CD4-positive, CD25-positive, alpha-beta regulatory T cell (primary cell): ENCODE data around the gene RNASEH2C. TPM values are rescaled to one million over a fixed set of nuclear protein-coding genes. Genes with fewer than 3 reads are reported as not detected.
"Not testable (repeated sequence)": the region's sequence is repeated elsewhere in the genome, so short reads cannot be mapped to it uniquely, and the experiment has no call there.

ENCODE experiments used
- ATAC-seq, 2 donors: fragments of 150-1000 bp; cut with Tn5 transposase; one replicate each; pipeline ENCODE4 v1.10.0; 2021; ENCODE audit warnings: low read depth in 2 of 2, moderate number of reproducible peaks in 2 of 2, moderate library complexity in 1 of 2
- DNase-seq, 3 donors: peaks; one replicate each; pipeline versions ENCODE4 v3.0.0 to v3.0.0-alpha.2; 2012 to 2022; ENCODE audit warnings: mixed read lengths in 1 of 3
- H3K27ac ChIP-seq: one replicate; pipeline ENCODE4 v1.7.0; 2013; ENCODE audit warnings: mild to moderate bottlenecking, low read length; ENCODE audit not compliant: insufficient read depth, poor library complexity, severe bottlenecking
- H3K27me3 ChIP-seq: one replicate; pipeline ENCODE4 v1.7.0; 2013; ENCODE audit warnings: low read length; ENCODE audit not compliant: control insufficient read depth, insufficient read depth
- H3K36me3 ChIP-seq: one replicate; pipeline ENCODE4 v1.7.0; 2013; ENCODE audit warnings: mild to moderate bottlenecking, low read length, moderate library complexity; ENCODE audit not compliant: control insufficient read depth, insufficient read depth
- H3K4me1 ChIP-seq: 2 replicates; pipeline ENCODE4 v1.7.0; 2013; ENCODE audit warnings: mild to moderate bottlenecking, low read length; ENCODE audit not compliant: insufficient read depth, control insufficient read depth, poor library complexity, severe bottlenecking
- H3K4me3 ChIP-seq: one replicate; pipeline ENCODE4 v1.7.0; 2013; ENCODE audit warnings: low read depth, mild to moderate bottlenecking, low read length, moderate library complexity
- H3K9me3 ChIP-seq, 2 experiments: 1 replicate in 1 of 2; 2 replicates in 1 of 2; pipeline ENCODE4 v1.7.0; 2013; ENCODE audit warnings: low read length in 2 of 2, mild to moderate bottlenecking in 1 of 2, moderate library complexity in 1 of 2; ENCODE audit not compliant: control insufficient read depth in 2 of 2
- H3K27ac Mint-ChIP-seq, 3 donors: one replicate each; pipeline ENCODE4 v1.8.0; 2020 to 2022; ENCODE audit warnings: mild to moderate bottlenecking in 3 of 3, mixed read lengths in 3 of 3, moderate library complexity in 2 of 3
- H3K27me3 Mint-ChIP-seq: one replicate; pipeline ENCODE4 v1.8.0; 2022; ENCODE audit warnings: mild to moderate bottlenecking, mixed read lengths
- H3K36me3 Mint-ChIP-seq: one replicate; pipeline ENCODE4 v1.8.0; 2020; ENCODE audit warnings: mixed read lengths
- H3K4me1 Mint-ChIP-seq, 4 donors: one replicate each; pipeline ENCODE4 v1.8.0; 2020 to 2022; ENCODE audit warnings: mixed read lengths in 4 of 4, mild to moderate bottlenecking in 1 of 4
- H3K4me3 Mint-ChIP-seq, 4 donors: one replicate each; pipeline ENCODE4 v1.8.0; 2020 to 2022; ENCODE audit warnings: mild to moderate bottlenecking in 4 of 4, mixed read lengths in 4 of 4, moderate library complexity in 3 of 4
- H3K9me3 Mint-ChIP-seq, 7 donors: one replicate each; pipeline ENCODE4 v1.8.0; 2020 to 2022; ENCODE audit warnings: mixed read lengths in 7 of 7, mild to moderate bottlenecking in 3 of 7, moderate library complexity in 2 of 7
- polyA plus RNA-seq, 4 donors: library from polyadenylated mRNA; unstranded; fragments of 300-500 nt; fragmentation: Illumina TruSeq; gene quantifications; one replicate each; pipeline ENCODE4 v1.2.3, GENCODE V29; 2021
- total RNA-seq: library from RNA; stranded (reverse); gene quantifications from one replicate; pipeline ENCODE4 v1.2.3, GENCODE V29; 2022

RNASEH2C gene
- total and polyA plus RNA-seq, 5 donors from 2014 or later: 28.3 to 83.8 (median 62.8) TPM

DNA sequence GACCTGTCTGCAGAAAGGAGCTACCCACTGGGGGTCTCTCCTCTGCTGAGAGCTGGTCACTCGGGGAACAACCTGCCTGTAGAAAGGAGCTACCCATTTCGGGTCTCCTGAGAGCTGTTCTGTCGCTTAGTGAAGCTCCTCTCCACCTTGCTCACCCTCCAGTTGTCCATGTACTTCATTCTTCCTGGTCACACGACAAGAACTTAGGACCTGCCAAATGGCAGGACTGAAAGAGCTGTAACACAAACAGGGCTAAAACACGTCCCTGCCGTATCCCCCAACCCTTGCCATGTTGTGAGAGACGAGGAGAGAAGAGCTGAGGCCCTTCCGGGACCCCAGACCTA is 24.1 kb upstream of the RNASEH2C start:
- H3K4me1 Mint-ChIP-seq: no peaks in the 10 kb centered on the region
- DNase-seq: no peak
- H3K9me3 Mint-ChIP-seq: no peaks in the 10 kb centered on the region

DNA sequence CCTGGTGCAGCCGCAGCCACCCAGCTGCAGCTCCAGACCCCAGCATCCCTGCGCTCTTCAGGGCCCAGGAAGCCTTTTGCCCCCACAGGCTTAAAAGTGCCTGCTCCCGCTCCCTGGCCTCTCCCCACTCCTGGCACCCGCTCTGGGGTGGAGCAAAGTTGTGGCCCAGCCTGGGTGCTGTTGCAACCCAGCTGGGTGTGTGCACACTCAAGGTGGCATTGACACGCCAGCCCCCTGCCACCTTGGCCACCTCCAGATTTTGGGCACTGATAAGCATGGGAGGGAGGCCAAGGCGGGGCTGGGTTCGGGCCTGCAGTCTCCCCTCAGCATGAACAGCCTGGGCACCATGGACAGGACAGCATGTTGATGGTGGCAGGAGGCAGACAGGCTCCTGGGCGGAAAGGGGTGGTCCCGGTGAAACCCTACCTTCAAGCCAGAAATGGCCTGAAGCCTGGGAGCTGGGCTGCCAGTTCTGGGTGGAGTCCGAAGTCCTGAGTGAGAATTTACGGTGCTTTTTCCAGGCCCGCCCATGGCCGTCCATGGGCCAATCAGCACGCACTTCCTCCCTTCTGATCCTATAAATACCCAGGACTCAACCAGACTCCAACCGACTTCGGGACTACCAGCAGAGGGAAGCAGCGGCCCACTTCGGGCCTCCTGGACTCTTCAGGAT is 23.6 kb upstream of the RNASEH2C start:
- Mint-ChIP-seq H3K36me3 (no peaks in the 10 kb centered on the region), H3K4me1 (no peaks in the 10 kb centered on the region), H3K27ac (no peak overlapping the region), H3K27me3 (peaks cover 30% of the 10 kb centered on the region), H3K4me3 (no peak overlapping the region), H3K9me3 (no peaks in the 10 kb centered on the region)
- Histone ChIP-seq H3K9me3 (no peaks in the 10 kb centered on the region), H3K4me3 (no peak overlapping the region), H3K27me3 (peaks cover 17% of the 10 kb centered on the region), H3K4me1 (no peaks in the 10 kb centered on the region), H3K27ac (no peak overlapping the region), H3K36me3 (no peaks in the 10 kb centered on the region)
- peak in 1 of 3 donors; percentile 20 for DNase-seq
- ATAC-seq: no peak

More for the DNA sequence above, 24.1 kb upstream of the RNASEH2C start:
- Histone ChIP-seq H3K4me3 (no peak overlapping the region), H3K27ac (no peak overlapping the region), H3K9me3 (no peaks in the 10 kb centered on the region), H3K27me3 (peaks cover 22% of the 10 kb centered on the region), H3K4me1 (no peaks in the 10 kb centered on the region), H3K36me3 (no peaks in the 10 kb centered on the region)
- no peak overlapping the region for H3K27ac Mint-ChIP-seq
- peaks cover 35% of the 10 kb centered on the region for H3K27me3 Mint-ChIP-seq
- ATAC-seq: no peak
- H3K36me3 Mint-ChIP-seq: no peaks in the 10 kb centered on the region
- H3K4me3 Mint-ChIP-seq: no peak overlapping the region

DNA sequence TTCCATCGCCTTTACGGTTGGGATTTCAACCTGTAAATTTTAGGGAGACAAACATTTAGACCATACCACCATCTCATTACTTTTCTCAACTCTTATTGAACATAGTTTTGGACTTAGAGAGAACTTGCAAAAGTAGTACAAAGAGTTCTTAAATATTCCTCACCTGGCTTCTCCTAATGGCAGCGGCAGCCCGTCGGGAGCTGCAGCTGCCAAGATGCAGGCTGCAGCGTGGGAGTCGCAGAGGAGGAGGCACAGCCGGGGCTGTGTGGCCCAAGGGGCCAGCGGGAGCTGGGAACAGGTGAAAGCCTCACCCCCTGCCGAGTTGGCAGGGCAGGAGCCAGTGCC is 23.1 kb upstream of the RNASEH2C start:
- Mint-ChIP-seq H3K4me1 (no peaks in the 10 kb centered on the region), H3K36me3 (no peaks in the 10 kb centered on the region), H3K27ac (no peak overlapping the region), H3K9me3 (no peaks in the 10 kb centered on the region), H3K4me3 (no peak overlapping the region), H3K27me3 (peaks cover 25% of the 10 kb centered on the region)
- no peaks in the 10 kb centered on the region for H3K36me3 ChIP-seq
- no peak overlapping the region for H3K4me3 ChIP-seq
- no peaks in the 10 kb centered on the region for H3K9me3 ChIP-seq
- no peaks in the 10 kb centered on the region for H3K4me1 ChIP-seq
- ATAC-seq (no peak), DNase-seq (no peak)
- H3K27me3 ChIP-seq: peaks cover 16% of the 10 kb centered on the region
- H3K27ac ChIP-seq: no peak overlapping the region

DNA sequence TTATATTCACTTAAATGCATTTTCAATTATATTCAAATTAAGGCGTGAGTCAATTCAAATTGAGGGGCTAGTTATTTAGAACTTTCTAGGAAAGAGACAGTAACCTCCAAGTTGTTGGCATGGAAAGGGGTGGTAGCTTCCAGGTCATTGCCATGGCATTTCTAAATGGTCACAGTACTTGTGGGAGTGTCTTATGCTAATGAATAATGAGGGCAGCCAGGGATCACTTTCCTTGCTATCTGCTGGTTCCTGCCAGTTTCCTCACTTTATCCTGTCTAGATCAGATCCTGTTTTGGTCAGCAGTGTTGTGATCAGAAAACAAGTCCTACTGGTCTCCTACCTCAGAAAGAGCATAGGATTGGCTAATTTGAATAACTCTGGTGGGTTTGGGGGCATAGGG is 21.8 kb upstream of the RNASEH2C start:
- Mint-ChIP-seq H3K9me3 (peaks cover 0 to 2% (median 0%) of the 10 kb centered on the region in 7 donors), H3K36me3 (no peaks in the 10 kb centered on the region), H3K4me3 (no peak overlapping the region), H3K27me3 (peaks cover 24% of the 10 kb centered on the region), H3K4me1 (no peaks in the 10 kb centered on the region), H3K27ac (no peak overlapping the region)
- H3K4me1 ChIP-seq: no peaks in the 10 kb centered on the region
- no peak overlapping the region for H3K4me3 ChIP-seq
- ATAC-seq (no peak), DNase-seq (no peak)
- no peaks in the 10 kb centered on the region for H3K9me3 ChIP-seq
- no peaks in the 10 kb centered on the region for H3K36me3 ChIP-seq
- peaks cover 5% of the 10 kb centered on the region for H3K27me3 ChIP-seq
- no peak overlapping the region for H3K27ac ChIP-seq

DNA sequence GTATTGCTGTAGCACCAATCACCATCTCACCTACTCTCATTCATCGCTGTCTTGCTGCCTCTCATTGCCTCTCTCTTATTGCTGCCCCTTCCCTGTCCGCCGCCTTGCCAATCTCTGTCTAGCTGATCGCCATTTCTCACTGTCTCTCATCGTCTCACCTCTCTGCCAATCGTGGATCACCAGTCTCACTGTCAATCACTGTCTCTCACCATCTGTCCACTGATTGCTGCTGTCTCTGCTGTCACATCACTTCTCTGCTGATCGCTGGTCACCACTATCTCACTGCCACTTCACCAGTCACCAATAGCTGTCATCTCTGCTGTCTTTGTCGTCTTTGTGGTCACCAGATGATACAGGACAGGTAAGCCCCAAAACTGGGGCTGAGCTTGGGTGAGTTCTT is 20.6 kb upstream of the RNASEH2C start:
- no peaks in the 10 kb centered on the region for H3K36me3 ChIP-seq
- no peaks in the 10 kb centered on the region for H3K4me1 ChIP-seq
- peaks cover 32% of the 10 kb centered on the region for H3K27me3 Mint-ChIP-seq
- H3K4me3 ChIP-seq: no peak overlapping the region
- no peak overlapping the region for H3K27ac ChIP-seq
- DNase-seq (no peak), ATAC-seq (no peak)
- no peaks in the 10 kb centered on the region for H3K4me1 Mint-ChIP-seq
- no peaks in the 10 kb centered on the region for H3K36me3 Mint-ChIP-seq
- H3K4me3 Mint-ChIP-seq: peak overlapping the region in 1 of 4 donors; percentile 16
- peaks cover 7% of the 10 kb centered on the region for H3K27me3 ChIP-seq
- peak overlapping the region in 1 of 3 donors; percentile 11 for H3K27ac Mint-ChIP-seq
- H3K9me3 Mint-ChIP-seq: peaks cover 0 to 3% (median 0%) of the 10 kb centered on the region in 7 donors
- H3K9me3 ChIP-seq: no peaks in the 10 kb centered on the region

DNA sequence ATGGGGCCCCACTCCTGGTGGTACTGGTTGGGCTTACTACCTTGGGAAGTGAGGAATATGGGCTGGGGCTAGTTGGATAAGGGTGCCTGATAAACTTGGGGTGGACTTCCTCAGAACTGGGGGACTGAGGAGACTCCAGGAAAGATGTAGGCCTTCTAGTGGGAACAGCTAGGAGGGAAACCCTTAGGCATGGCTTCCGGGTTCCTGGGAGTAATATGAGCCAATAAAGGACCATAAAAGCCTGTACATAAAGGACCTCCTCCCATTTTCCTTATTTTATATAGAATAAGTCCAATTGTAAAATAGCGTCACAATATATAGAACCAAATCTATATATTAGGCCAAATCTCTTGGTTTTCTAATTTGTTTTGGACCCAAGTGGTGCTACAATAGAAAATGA is 18.4 kb upstream of the RNASEH2C start:
- H3K36me3 ChIP-seq: no peaks in the 10 kb centered on the region
- DNase-seq (no peak), ATAC-seq (no peak)
- no peaks in the 10 kb centered on the region for H3K36me3 Mint-ChIP-seq
- no peaks in the 10 kb centered on the region for H3K9me3 ChIP-seq
- H3K4me3 ChIP-seq: no peak overlapping the region
- H3K27ac ChIP-seq: no peak overlapping the region
- no peak overlapping the region for H3K4me3 Mint-ChIP-seq
- peaks cover 0 to 3% (median 0%) of the 10 kb centered on the region in 7 donors for H3K9me3 Mint-ChIP-seq
- peaks cover 35% of the 10 kb centered on the region for H3K27me3 Mint-ChIP-seq
- H3K27me3 ChIP-seq: peaks cover 7% of the 10 kb centered on the region
- H3K4me1 Mint-ChIP-seq: no peaks in the 10 kb centered on the region
- no peak overlapping the region for H3K27ac Mint-ChIP-seq
- H3K4me1 ChIP-seq: no peaks in the 10 kb centered on the region

DNA sequence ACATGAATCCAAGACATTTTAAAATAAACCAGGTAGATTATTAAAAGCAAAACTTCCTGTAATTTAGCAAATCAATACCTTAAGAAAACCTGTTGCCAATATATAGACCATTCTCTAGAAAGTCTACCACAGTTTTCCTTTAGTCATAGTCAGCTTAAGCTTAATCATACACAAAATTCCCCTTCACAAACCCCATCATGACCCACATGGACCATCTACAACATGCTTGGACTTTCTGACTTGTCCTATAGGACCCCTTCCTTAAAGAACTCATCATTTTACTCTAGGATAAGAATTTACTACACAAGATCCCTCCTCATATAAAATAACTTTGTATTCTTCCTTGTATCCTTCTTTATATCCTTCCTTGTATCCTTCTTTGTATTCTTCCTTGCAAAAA is 16.2 kb upstream of the RNASEH2C start:
- peaks cover 0 to 5% (median 0%) of the 10 kb centered on the region in 7 donors for H3K9me3 Mint-ChIP-seq

DNA sequence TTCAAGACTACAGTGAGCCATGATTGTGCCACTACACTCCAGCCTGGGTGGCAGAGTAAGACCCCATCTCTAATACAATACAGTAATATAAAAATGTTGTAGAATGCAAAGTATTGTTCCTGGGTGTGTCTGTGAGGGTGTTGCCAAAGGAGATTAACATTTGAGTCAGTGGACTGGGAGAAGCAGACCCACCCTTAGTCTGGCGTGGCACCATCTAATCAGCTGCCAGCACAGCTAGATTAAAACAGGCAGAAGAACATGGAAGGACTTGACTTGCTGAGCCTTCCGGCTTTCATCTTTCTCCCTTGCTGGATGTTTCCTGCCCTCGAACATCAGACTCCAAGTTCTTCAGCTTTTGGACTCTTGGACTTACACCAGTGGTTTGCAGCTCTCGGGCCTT is 14.5 kb upstream of the RNASEH2C start:
- not testable (repeated sequence) for ATAC-seq
- peaks cover 59% of the 10 kb centered on the region for H3K27me3 Mint-ChIP-seq

More for the DNA sequence above, 16.2 kb upstream of the RNASEH2C start:
- H3K9me3 ChIP-seq: no peaks in the 10 kb centered on the region
- Mint-ChIP-seq H3K27ac (no peak overlapping the region), H3K36me3 (no peaks in the 10 kb centered on the region), H3K4me3 (no peak overlapping the region), H3K27me3 (peaks cover 57% of the 10 kb centered on the region), H3K4me1 (peaks cover 0 to 2% (median 0%) of the 10 kb centered on the region in 4 donors)
- ATAC-seq (no peak), DNase-seq (no peak)
- H3K4me1 ChIP-seq: no peaks in the 10 kb centered on the region
- peaks cover 7% of the 10 kb centered on the region for H3K27me3 ChIP-seq
- H3K4me3 ChIP-seq: no peak overlapping the region
- H3K27ac ChIP-seq: no peak overlapping the region
- no peaks in the 10 kb centered on the region for H3K36me3 ChIP-seq

More for the DNA sequence above, 14.5 kb upstream of the RNASEH2C start:
- H3K4me1 ChIP-seq, H3K9me3 ChIP-seq, H3K27me3 ChIP-seq, H3K4me3 ChIP-seq, DNase-seq, H3K27ac Mint-ChIP-seq, H3K36me3 ChIP-seq, H3K36me3 Mint-ChIP-seq, H3K4me1 Mint-ChIP-seq, H3K4me3 Mint-ChIP-seq, H3K9me3 Mint-ChIP-seq, H3K27ac ChIP-seq: not testable (repeated sequence)
